Stimulated activated CD4-positive, alpha-beta T cell treated with anti-CD3 and anti-CD28 coated beads, Interleukin-12 subunit alpha, Interleukin-12 subunit beta, amount 100 ng/mL, for 4 hours (primary cell): ENCODE measurements around the gene NMRK2.
"Not testable (repeated sequence)": the region's sequence is repeated elsewhere in the genome, so short reads cannot be mapped to it uniquely, and the experiment has no call there.

Experiments used
- DNase-seq: peaks from one replicate; pipeline ENCODE4 v3.0.0-alpha.2; 2020

Gene NMRK2

GRCh38 chr19:3932931-3933810 is at the start of gene NMRK2:
Gene NMRK2, plus strand, starts transcription at chr19:3933069. Its CDS starts 603 bp downstream, at chr19:3933672.
- peak; percentile 7 for DNase-seq

- no peak for DNase-seq
Measured at GRCh38 chr19:3890591-3890990, 42.3 kb upstream of the NMRK2 start.

- DNase-seq: no peak
Measured at GRCh38 chr19:3893509-3894179, 39.2 kb upstream of the NMRK2 start.

GRCh38 chr19:3894959-3895358 is 37.9 kb upstream of the NMRK2 start:
- not testable (repeated sequence) for DNase-seq

GRCh38 chr19:3895788-3896187 is 37.1 kb upstream of the NMRK2 start:
- no peak for DNase-seq

GRCh38 chr19:3897936-3898335 is 34.9 kb upstream of the NMRK2 start:
- no peak for DNase-seq

GRCh38 chr19:3898426-3898825 is 34.4 kb upstream of the NMRK2 start:
- no peak for DNase-seq

GRCh38 chr19:3899531-3900294 is 33.2 kb upstream of the NMRK2 start:
- DNase-seq: no peak

GRCh38 chr19:3902317-3902973 is 30.4 kb upstream of the NMRK2 start:
- DNase-seq: no peak

GRCh38 chr19:3904233-3904632 is 28.6 kb upstream of the NMRK2 start:
- no peak for DNase-seq

- DNase-seq: no peak
Measured at GRCh38 chr19:3907626-3908265, 25.1 kb upstream of the NMRK2 start.

GRCh38 chr19:3908266-3909054 is 24.4 kb upstream of the NMRK2 start:
- no peak for DNase-seq

GRCh38 chr19:3910105-3910504 is 22.8 kb upstream of the NMRK2 start:
- DNase-seq: no peak

GRCh38 chr19:3914199-3914598 is 18.7 kb upstream of the NMRK2 start:
- no peak for DNase-seq

GRCh38 chr19:3916033-3916432 is 16.8 kb upstream of the NMRK2 start:
- DNase-seq: no peak

- DNase-seq: no peak
Measured at GRCh38 chr19:3919793-3920192, 13.1 kb upstream of the NMRK2 start.

- DNase-seq: no peak
Measured at GRCh38 chr19:3923096-3923758, 9.6 kb upstream of the NMRK2 start.

GRCh38 chr19:3923912-3924311 is 9.0 kb upstream of the NMRK2 start:
- DNase-seq: no peak

GRCh38 chr19:3931041-3931440 is 1.8 kb upstream of the NMRK2 start:
- DNase-seq: no peak

- DNase-seq: no peak
Measured at GRCh38 chr19:3936506-3937442, 3.9 kb downstream of the NMRK2 start.
